ENCODE measurements around the gene C1orf210.
A peak's percentile ranks its signal among the peaks of the same experiment; 100 is the strongest.

The C1orf210 gene

GRCh38 chr1:43272576-43273571, 12.5 kb downstream of the C1orf210 start:
- DNase-seq = no peak

- DNase-seq = no peak
Observed at GRCh38 chr1:43272161-43272560, 13.2 kb downstream of the C1orf210 start.

- DNase-seq = no peak
Observed at GRCh38 chr1:43271186-43272118, 13.9 kb downstream of the C1orf210 start.

DNA sequence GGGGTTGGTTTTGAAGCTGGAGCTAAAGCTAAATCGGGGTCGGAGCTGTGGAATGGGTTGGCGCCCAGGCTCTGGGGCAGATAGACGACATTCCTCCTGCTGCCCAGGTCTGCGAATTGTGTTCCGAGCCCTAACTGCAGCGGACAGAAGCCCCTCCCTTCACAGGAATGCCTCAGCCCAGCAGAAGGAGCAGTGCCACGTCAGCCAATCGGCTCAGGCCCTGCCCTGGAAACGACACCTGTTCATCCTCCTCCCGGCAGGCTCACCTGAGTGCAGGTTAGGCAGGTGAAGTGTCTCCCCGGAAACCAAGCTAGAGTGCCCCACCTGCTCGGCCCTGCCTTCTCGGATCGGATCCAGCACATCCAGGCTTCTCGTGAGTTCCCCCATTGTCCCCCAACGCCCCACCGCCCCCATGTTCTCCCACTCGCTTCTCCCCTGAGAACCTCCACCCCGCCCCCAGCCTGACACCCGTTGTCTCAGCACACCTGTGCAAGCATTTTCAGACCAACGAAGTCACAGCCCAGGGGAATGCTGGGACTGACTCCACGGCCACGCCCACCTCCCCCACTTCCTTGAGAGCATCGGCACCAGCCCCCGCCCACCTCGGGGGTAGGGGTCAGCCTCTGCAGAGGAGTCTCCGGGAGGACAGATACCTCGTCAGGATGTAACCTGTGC, 14.8 kb downstream of the C1orf210 start:
- peak; percentile 100 for DNase-seq

DNA sequence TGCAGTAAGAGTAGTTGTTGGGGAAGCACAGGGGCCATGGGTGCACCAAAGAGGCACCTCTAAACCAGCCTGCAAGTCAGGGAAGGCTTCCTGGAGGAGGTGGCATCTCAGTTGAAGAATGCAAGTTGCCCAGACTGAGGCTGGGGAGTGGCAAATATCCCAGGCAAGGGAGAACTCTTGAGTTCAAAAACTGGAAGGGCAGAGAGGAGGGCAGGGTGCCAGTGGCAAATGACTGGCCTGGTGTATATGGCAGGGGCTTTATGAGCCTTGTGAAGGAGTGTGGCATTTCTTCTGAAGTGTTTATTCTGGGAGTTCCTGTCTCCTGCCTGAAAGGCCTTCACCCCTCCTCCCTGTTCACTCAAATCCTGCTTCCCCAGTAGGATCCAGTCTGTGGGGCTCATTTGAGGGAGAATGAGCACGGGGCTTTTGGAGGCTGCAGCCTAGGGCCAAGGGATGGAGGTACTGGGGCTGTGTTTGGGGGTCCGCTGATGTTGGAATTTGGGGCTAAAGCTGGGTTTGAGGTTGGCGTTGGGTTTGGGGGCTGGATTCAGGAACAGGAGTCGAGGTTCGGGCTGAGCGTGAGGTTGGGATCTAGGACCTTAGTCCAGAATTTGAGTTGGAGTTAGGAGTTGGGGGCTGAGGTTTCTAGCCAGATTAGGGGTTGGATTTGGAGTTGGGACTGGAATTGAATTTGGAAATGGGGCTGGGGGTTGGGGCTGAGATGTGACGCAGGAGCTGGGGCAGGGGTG, 15.6 kb downstream of the C1orf210 start, which contains the start of gene TMEM125:
Gene TMEM125 (plus strand): TSS at position 357 of the 749 bp plus-strand sequence. CDS start 2,740 bp downstream, outside the sequence.
- DNase-seq = peak; percentile 90

DNA sequence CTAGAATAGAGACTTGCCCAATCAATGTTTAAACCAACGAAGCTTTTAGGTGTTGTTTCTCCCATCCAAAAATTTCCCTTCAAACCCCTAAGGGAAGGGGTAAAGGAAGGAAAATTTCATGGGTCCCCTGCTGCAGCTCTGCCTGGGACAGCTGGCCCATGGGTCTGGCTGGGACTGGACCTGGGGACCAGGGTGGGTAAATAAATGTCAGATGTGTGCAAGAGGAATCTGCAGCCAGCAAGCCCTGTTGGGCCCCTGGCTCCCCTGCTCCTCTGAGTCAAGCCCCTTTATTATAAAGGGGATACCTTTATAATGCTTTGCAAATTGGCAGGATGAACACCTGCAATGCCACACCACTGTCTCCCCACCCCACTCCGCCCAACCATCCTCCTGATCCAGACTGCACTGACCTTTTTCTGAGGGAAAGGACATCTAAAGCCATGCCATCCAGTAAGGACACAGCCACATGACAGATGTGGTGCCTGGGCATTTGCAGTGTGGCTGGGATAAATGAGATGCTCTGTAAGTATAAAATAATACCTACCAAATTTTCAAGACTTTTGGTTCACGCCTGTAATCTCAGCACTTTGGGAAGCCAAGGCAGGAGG, 17.5 kb downstream of the C1orf210 start:
- DNase-seq = no peak

- DNase-seq = no peak
Observed at GRCh38 chr1:43267291-43267805, 18.0 kb downstream of the C1orf210 start.

- no peak for DNase-seq
Observed at GRCh38 chr1:43266881-43267280, 18.5 kb downstream of the C1orf210 start.

- no peak for DNase-seq
Observed at GRCh38 chr1:43265431-43265830, 19.9 kb downstream of the C1orf210 start.

GRCh38 chr1:43258370-43258769, 27.0 kb downstream of the C1orf210 start:
- no peak for DNase-seq

DNA sequence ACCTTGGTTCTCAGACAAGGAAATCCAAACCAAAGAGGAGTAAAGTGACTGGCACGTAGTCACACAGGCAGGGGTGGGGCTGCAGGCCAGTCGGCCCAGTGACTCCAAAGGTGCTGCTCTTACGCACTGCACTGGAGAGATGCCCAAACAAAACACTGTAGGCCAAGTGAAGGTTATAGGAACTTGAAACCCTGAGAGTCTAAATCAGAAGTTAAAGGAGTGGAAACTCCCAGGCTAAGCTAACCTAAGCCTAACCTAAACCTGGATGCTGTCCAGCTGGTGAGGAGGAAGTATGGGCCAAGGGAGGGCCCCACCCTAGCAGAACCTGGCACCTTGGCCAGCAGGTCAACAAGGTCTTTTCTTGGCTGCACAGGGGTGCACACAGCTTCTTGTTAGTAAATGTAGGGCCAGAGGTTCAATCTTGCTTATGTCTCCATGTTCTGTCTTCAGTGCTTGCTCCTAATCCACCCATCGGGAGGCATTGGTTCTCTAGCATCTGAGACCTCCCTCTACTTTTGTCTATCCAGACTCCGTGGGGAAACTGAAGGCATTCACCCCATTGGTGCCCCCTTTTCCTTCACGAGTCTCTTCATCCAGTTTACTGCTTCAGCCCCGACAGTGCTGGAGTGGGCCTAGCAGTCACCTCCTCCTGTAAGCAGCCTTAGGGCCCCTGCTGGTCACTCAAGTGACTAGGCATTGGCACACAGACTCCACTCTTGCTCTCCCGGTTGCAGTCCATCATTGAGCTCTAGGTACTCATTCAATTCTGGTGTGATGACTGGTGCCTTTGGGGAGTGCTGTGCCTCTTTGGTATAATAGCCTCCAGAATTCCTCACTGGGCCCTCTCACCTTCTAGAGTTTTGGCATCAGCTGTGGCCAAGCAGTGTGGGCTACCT, 28.5 kb downstream of the C1orf210 start:
- no peak for DNase-seq

DNA sequence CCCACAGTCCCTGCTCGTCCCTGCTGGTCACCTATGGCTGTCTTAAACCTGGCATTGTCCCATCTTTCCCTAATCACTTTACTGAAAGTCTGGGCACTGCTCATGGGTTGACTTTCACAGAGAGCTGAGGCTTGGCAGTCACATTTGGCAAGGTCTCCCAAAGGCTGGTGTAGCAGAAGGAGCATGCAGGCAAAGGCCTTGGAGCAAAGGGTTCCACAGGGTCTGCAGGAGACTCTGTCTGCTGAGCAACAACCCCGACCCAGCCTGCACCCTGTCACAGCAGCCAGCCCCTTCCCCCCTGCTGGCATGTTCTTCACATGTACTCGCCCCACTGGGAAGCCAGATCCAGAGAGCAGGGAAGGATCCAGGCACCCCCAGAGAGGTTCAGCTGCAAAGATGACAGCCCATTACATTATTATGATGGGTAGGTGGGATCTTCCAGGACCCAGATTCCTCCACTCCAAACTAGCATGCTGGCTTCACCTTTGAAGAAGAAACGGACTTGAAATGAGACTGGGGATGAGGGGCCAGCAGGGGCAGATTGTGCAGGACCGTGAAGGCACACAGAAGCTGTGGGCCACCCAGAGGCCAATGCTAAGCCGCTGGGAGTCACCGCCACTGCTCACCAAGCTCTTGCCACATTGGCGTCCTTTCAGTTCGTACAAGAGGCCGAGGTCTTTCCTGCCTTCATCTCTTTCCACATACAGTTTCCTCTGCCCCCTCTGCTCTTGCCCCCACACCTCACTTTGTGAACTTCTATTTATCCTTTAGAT, 29.8 kb downstream of the C1orf210 start:
- no peak for DNase-seq

- DNase-seq = no peak
Observed at GRCh38 chr1:43253876-43254275, 31.5 kb downstream of the C1orf210 start.

DNA sequence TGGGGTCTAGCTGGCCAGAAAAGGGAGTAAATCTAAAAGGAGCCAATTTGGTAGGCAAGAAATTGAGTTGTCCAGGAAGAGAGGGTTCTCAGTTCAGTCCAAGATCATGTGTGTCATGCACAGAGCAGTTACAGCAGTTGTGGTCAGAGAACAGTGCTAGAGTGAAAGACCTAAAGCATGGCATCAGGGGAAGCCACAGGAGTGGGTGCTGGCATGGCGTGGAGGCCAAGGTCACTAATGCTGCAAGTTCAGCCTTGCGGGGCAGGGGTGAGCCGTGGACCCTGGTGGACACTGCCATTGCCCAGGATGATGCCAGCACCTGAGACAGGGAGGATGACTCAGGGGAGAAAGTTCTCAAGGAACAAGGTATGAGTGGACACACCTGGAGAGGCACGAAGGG, 32.2 kb downstream of the C1orf210 start:
- no peak for DNase-seq

DNA sequence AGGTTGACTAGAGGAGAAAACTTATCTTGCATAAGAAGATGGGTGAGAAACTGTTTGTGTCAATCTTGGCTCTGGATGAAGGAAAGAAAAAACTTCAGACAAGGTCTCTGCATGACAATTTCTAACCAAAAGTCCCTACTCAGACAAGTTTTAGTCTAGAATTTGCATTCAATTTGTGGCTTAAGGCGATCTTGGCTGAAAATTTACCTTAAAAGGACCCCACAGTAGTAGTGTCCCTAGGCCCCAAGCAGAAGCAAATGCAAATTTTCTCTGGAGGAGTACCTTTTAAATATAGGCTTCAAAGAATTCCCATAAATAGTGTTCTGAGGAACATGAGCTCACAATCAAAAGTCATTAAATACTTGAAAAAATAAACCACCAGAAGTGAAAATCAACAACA, 33.2 kb downstream of the C1orf210 start:
- no peak for DNase-seq

- DNase-seq = no peak
Observed at GRCh38 chr1:43251024-43251423, 34.4 kb downstream of the C1orf210 start.

GRCh38 chr1:43250351-43250761, 35.0 kb downstream of the C1orf210 start:
- DNase-seq = no peak

DNA sequence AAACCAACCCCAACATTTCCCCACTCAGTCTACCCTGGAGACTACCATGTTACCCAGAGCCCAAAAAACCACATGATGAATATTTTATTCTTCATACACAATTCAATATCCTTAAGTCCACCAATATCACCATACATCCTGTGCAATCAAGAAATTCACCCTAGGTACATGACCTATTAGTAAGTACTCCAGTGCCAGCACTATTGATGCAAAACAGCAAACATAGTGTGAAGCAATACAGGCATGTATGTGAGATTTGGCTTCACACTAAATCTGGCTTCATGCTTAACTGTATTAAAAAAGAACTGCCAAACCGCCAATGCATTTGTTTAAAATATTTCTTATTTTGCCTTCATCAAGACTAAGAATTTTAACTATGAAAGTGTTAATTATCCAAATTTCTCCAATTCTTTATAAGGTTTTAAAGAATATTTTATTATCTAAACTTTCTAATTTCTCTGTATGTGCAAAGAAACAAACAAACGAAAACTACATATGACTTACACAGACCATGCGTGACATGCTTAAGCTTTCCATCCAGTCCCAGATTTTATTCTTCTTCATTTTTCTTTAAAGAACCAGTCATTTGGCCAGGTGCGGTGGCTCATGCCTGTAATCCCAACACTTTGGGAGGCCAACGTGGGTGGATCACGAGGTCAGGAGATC, 38.0 kb downstream of the C1orf210 start:
- DNase-seq = no peak
